HepG2 (cell line): ENCODE data around the gene HMX1. TPM values are rescaled to one million over a fixed set of nuclear protein-coding genes. Genes with fewer than 3 reads are reported as not detected.
A peak's percentile ranks its signal among the peaks of the same experiment; 100 is the strongest.

Experiments
- ATAC-seq: fragments of 200-7000 bp; cut with Tn5 transposase; 3 replicates; pipeline ENCODE4 v1.9.1; 2020; ENCODE audit warnings: mild to moderate bottlenecking, moderate library complexity
- BruUV-seq: library from RNA; stranded (reverse); fragments of 400-500 nt; replicated peaks from 2 replicates; lab custom pipeline; 2021; lab: Mats Ljungman, UMichigan
- CTCF ChIA-PET: fragments of 300-600 bp; formaldehyde crosslinking; extraction: SDS; loops from one replicate; lab custom pipeline; 2021; ENCODE audit warnings: low total read pairs, inconsistent platforms, low intra/inter-chr PET ratio; lab: Yijun Ruan, JAX
- POLR2A ChIA-PET: fragments of 350-600 bp; sonication (Branson Sonifier 250); formaldehyde crosslinking; loops from one replicate; lab custom pipeline; 2020; ENCODE audit warnings: antibody characterized with exemption, inconsistent platforms; lab: Yijun Ruan, JAX
- DNase-seq: peaks from one replicate; pipeline ENCODE4 v3.0.0-alpha.2; 2015; ENCODE audit warnings: low spot score
- FAIRE-seq: peaks from 3 replicates; lab custom pipeline; 2011; peaks lifted over from hg19 to GRCh38; lab: Jason Lieb, UNC
- H2AFZ ChIP-seq: one replicate; pipeline ENCODE4 v1.6.1; 2011; ENCODE audit warnings: low read length, inconsistent platforms
- H3K27ac ChIP-seq: fragments of 300-600 bp; 3 replicates; pipeline ENCODE4 v1.8.0; 2011; ENCODE audit warnings: mixed run types, mild to moderate bottlenecking, mixed read lengths, low read length, inconsistent platforms; ENCODE audit not compliant: insufficient read depth; ENCODE audit errors: extremely low read length
- H3K27me3 ChIP-seq, 2 experiments: fragments of 200-600 bp in 1 of 2; 2 replicates in 1 of 2; 3 replicates in 1 of 2; pipeline versions ENCODE4 v1.6.0 to v1.8.0; 2011; ENCODE audit warnings: low read length in 2 of 2, mild to moderate bottlenecking in 2 of 2, moderate library complexity in 2 of 2, inconsistent platforms in 1 of 2; ENCODE audit not compliant: insufficient read depth in 2 of 2, control insufficient read depth in 1 of 2
- H3K36me3 ChIP-seq, 2 experiments: fragments of 200-600 bp in 1 of 2; replicated peaks in 1 of 2; 2 replicates in 1 of 2; 3 replicates in 1 of 2; pipeline versions ENCODE4 v1.5.1 to v1.8.0; 2011; ENCODE audit warnings: low read length in 2 of 2, inconsistent platforms in 1 of 2; ENCODE audit not compliant: insufficient read depth in 2 of 2, control insufficient read depth in 1 of 2
- H3K4me1 ChIP-seq: 2 replicates; pipeline ENCODE4 v1.5.1; 2012; ENCODE audit warnings: low read length, inconsistent platforms; ENCODE audit not compliant: insufficient read depth
- H3K4me2 ChIP-seq: 2 replicates; pipeline ENCODE4 v1.6.0; 2011; ENCODE audit warnings: low read depth, low read length, inconsistent platforms
- H3K4me3 ChIP-seq, 3 experiments: fragments of 200-600 bp in 1 of 3; sonication (generic), shearing (Covaris generic) in 1 of 3; replicated peaks in 1 of 3; 2 replicates each; pipeline ENCODE4 v1.5.1; 2011 to 2016; ENCODE audit warnings: low read length in 3 of 3, inconsistent platforms in 2 of 3, low read depth in 2 of 3, mild to moderate bottlenecking in 2 of 3, control low read depth in 1 of 3, mixed read lengths in 1 of 3; ENCODE audit not compliant: insufficient read depth in 1 of 3
- H3K79me2 ChIP-seq: one replicate; pipeline ENCODE4 v1.6.1; 2011; ENCODE audit warnings: low read length, inconsistent platforms; ENCODE audit not compliant: insufficient read depth
- H3K9ac ChIP-seq: 2 replicates; pipeline ENCODE4 v1.6.0; 2011; ENCODE audit warnings: mild to moderate bottlenecking, low read depth, low read length, inconsistent platforms; ENCODE audit not compliant: insufficient read depth
- H3K9me3 ChIP-seq: 2 replicates; pipeline ENCODE4 v1.5.1; 2012; ENCODE audit warnings: mild to moderate bottlenecking, low read length
- H4K20me1 ChIP-seq: 2 replicates; pipeline ENCODE4 v1.6.0; 2011; ENCODE audit warnings: inconsistent platforms, mild to moderate bottlenecking, low read length, moderate library complexity; ENCODE audit not compliant: insufficient read depth
- ZNF629 ChIP-seq: sonication (generic); formaldehyde crosslinking; conservative IDR thresholded peaks from 2 replicates; pipeline ENCODE4 v1.5.0; 2020; ENCODE audit warnings: missing genetic modification reagents
- ZNF703 ChIP-seq: sonication (generic); formaldehyde crosslinking; IDR thresholded peaks from 2 replicates; pipeline ENCODE4 v1.5.1; 2020; ENCODE audit warnings: missing genetic modification reagents, mild to moderate bottlenecking, moderate library complexity, borderline replicate concordance
- WGBS: methylation state at CpG from one replicate; pipeline ENCODE4 v1.1.6; 2017; ENCODE audit warnings: low lambda C conversion rate; 5-methylcytosine and 5-hydroxymethylcytosine counted together
- in situ Hi-C: cut with HindIII; loops from 2 replicates; pipeline ENCODE4 v1.10.0; 2017; ENCODE audit warnings: low pct_unique_long_range_greater_than_20kb; ENCODE audit not compliant: extremely low pct_ligation_motif_present
- intact Hi-C: fragments of 100-400 bp; cut with micrococcal nuclease; formaldehyde crosslinking; loops from one replicate; pipeline ENCODE4 v1.10.0; 2022; ENCODE audit not compliant: unreplicated experiment
- polyA plus RNA-seq, 8 experiments: library from polyadenylated mRNA; depleted of rRNA in 3 of 8; stranded (reverse) in 7 of 8; unstranded in 1 of 8; fragments of >200 nt; fragmentation: Illumina TruSeq in 4 of 8; extraction: Trizol in 4 of 8; gene quantifications; 2 replicates each; pipeline versions ENCODE4 v1.2.1 to v1.2.3, GENCODE V29; 2011 to 2016; ENCODE audit warnings: low read depth in 4 of 8, missing spikeins in 1 of 8, mixed read lengths in 1 of 8; ENCODE audit not compliant: insufficient read depth in 1 of 8
- total RNA-seq, 5 experiments: library from RNA; depleted of rRNA; stranded (reverse); fragments of >200 nt; fragmentation: Illumina TruSeq; extraction: Trizol; gene quantifications; 2 replicates each; pipeline ENCODE4 v1.2.3, GENCODE V29; 2016; ENCODE audit warnings: low read depth in 1 of 5
- TF ChIP-seq, protein P1 (sequence below): sonication (generic); formaldehyde crosslinking; IDR thresholded peaks from 2 replicates; pipeline ENCODE4 v1.8.1; 2022; ENCODE audit warnings: low read depth, mild to moderate bottlenecking, missing genetic modification reagents

HMX1 gene
- total and polyA plus RNA-seq, 2 of the 13 experiments (the other 11 are each of a cell fraction or from before 2014, with no cell fraction given): not detected

DNA sequence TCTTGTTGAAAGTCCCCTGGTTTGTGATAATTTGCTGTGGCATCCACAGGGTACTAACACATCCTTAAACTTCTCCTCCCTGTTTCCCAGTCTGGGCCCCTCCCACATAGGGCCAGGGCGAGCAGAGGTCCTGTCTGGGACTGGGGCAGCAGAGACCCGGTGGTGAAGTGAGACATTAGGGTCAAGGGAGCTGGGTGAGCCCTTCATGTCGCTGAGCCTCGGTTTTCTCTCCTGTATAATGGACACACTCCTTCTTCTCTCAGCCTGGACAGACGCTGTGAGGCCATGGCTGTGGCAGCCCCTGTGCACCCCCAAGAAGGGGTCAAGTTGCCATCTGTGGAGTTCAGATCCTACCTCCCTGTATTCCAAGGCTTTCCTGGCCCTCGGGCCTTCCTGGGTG, 33.0 kb upstream of the HMX1 start:
- 0% methylated on average over 1 of the region's 6 CpGs for WGBS
- DNase-seq: no peak

DNA sequence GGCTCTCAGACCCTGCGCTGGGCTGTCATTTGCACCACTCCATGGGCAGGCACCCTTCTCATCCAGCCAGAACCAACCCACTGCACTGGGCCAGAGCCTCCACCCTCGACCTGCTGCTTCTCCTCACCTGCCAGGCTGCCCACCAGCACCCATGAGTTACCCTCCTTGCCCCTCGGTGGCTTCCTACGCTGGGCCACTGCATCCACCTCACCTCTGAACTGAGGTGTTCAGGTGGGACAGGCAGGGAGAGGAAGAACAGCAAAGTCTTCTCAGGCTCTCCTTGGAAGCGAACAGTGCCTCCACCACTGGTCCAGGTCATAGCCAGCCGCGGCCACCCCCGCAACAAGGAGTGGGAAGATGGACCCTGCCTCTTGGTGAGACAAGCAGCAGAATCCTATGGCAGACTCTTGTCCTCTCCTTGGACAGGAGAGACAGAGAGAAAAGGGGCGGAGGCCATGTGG, 32.4 kb upstream of the HMX1 start:
- POLR2A ChIA-PET: no interaction called here
- Histone ChIP-seq H3K27me3 (peaks cover 19 to 71% of the 10 kb centered on the region in 2 experiments), H3K9ac (no peak overlapping the region), H3K79me2 (no peaks in the 10 kb centered on the region), H3K4me3 (no peak overlapping the region), H3K4me1 (no peaks in the 10 kb centered on the region), H3K36me3 (no peaks in the 10 kb centered on the region), H4K20me1 (no peaks in the 10 kb centered on the region), H3K4me2 (no peak overlapping the region), H2AFZ (no peak overlapping the region), H3K27ac (no peak overlapping the region), H3K9me3 (no peaks in the 10 kb centered on the region)
- BruUV-seq: no TSS peak
- no peak for DNase-seq
- no peak for TF ChIP-seq ZNF703 (CRISPR knock-in tag)
- no peak for ATAC-seq
- no peak for FAIRE-seq
- WGBS: 9% methylated on average over 9 of the region's 9 CpGs
- intact Hi-C loops: no loop called here
- CTCF ChIA-PET: no interaction called here
- in situ Hi-C loops: no loop called here

More for the DNA sequence above, 33.0 kb upstream of the HMX1 start:
- 0 out of 2 replicates have a peak, but pooled peaks have one; percentile 20 for TF ChIP-seq ZNF629 (CRISPR knock-in tag)
- TF ChIP-seq, protein P1, sequence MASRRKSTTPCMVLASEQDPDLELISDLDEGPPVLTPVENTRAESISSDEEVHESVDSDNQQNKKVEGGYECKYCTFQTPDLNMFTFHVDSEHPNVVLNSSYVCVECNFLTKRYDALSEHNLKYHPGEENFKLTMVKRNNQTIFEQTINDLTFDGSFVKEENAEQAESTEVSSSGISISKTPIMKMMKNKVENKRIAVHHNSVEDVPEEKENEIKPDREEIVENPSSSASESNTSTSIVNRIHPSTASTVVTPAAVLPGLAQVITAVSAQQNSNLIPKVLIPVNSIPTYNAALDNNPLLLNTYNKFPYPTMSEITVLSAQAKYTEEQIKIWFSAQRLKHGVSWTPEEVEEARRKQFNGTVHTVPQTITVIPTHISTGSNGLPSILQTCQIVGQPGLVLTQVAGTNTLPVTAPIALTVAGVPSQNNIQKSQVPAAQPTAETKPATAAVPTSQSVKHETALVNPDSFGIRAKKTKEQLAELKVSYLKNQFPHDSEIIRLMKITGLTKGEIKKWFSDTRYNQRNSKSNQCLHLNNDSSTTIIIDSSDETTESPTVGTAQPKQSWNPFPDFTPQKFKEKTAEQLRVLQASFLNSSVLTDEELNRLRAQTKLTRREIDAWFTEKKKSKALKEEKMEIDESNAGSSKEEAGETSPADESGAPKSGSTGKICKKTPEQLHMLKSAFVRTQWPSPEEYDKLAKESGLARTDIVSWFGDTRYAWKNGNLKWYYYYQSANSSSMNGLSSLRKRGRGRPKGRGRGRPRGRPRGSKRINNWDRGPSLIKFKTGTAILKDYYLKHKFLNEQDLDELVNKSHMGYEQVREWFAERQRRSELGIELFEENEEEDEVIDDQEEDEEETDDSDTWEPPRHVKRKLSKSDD (CRISPR knock-in tag): no peak
- H3K4me2 ChIP-seq: no peak overlapping the region
- CTCF ChIA-PET: no interaction called here
- H3K27ac ChIP-seq: no peak overlapping the region
- H3K36me3 ChIP-seq: no peaks in the 10 kb centered on the region
- no peak overlapping the region for H3K4me3 ChIP-seq
- BruUV-seq: no TSS peak
- no peaks in the 10 kb centered on the region for H3K4me1 ChIP-seq
- H3K9ac ChIP-seq: no peak overlapping the region
- in situ Hi-C loops (no loop called here), intact Hi-C loops (no loop called here)
- ATAC-seq: no peak
- H4K20me1 ChIP-seq: no peaks in the 10 kb centered on the region
- no peaks in the 10 kb centered on the region for H3K9me3 ChIP-seq
- H2AFZ ChIP-seq: no peak overlapping the region
- peaks cover 19 to 72% of the 10 kb centered on the region in 2 experiments for H3K27me3 ChIP-seq
- no peaks in the 10 kb centered on the region for H3K79me2 ChIP-seq
- no peak for FAIRE-seq
- POLR2A ChIA-PET: no interaction called here
